HG02642 (cell line): Measurements from ENCODE around the gene RABEP1.

Experiments used
- ATAC-seq: cut with Tn5 transposase; IDR thresholded peaks from one replicate; pipeline ENCODE4 v1.9.1; 2021; ENCODE audit warnings: mild to moderate bottlenecking; ENCODE audit not compliant: unreplicated experiment, poor library complexity

Gene RABEP1

DNA sequence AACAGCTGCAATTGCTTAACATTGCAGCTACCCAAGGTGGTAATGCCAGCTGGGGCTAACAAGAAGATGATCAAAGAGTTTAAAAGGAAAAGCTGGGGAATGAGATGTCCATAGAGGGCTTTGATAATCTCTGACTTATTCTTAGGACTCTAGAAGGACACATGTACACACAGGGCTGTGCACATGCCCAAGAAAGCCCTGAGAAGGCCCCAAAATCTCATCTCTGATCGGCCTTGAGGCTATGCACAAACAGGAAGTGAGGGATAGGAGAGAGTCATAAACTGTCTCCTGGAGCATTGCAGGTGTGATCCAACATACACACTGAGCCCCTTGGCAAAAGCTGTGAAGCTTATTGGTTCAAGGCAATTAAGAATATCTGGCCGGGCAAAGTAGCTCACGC, 17.2 kb upstream of the RABEP1 start:
- no peak for ATAC-seq

DNA sequence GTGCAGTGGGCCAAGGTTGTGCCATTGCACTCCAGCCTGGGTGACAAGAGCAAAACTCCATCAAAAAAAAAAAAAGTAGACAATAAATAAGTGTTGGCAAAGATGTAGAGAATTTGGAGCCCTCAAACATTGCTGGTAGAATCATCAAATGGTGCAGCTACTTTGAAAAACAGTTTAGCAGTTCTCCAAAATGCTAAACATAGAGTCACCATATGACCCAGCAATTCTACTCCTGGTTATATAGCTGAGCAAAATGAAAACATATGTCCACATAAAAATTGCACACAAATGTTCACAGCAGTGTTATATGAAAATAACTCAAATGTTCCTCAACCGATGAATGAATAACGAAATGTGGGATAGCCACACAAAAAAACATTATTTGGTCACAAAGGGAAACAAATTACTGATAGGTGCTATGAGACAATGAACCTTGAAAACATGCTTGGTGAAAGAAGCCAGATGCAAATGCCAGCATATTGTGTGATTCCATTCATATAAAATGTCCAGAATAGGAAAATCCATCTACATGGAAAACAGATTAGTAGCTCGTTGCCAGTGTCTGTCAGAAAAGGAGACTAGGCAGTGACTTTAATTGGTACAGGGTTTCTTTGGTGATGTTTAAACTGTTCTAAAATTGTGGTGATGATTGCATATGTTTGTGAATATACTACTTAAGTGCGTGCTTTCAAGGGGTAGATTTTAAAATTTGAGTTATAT, 12.7 kb upstream of the RABEP1 start:
- no peak for ATAC-seq

DNA sequence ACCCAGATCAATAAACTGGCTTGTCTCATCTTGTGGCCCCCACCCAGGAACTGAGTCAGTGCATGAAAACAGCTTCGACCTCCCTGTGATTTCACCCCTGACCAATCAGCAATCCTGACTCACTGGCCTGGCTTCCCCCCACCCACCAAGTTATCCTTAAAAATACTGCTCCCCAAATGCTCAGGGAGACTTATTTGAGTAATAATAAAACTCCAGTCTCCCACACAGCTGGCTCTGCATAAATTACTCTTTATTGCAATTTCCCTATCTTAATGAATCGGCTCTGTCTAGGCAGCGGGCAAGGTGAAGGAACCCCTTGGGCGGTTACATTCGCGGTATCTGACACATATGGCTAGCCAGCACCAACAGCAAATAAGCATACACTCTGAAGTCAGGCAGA, 9.8 kb upstream of the RABEP1 start:
- ATAC-seq = no peak

DNA sequence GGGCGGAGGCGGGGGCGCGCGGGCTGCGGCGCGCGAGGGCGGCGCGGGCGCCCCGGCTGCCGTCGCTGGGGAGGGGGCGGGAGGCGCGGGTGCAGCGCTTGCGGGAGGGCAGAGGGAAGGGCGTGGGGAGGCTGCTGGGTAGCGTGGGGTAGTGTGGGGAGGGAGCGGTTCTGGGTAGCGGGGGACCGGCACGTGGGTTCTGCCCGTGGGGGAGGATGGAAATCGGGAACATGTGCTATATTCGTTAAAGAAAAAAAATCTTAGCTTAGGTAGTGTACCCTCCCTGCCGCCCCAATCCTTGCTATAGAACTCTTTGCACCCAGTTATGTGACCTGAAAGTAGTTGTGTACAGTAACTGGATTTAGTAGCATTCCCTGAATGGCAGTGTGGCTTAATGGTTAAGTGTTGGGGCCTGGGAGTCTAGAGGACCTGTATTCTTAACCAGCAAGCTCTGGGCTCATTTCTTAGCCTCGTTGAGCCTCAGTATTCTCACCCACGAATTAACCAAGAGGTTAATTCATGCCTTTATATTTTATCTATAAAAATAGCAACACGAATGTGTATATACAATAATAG, 646 bp downstream of the RABEP1 start:
- ATAC-seq = peak; percentile 36

DNA sequence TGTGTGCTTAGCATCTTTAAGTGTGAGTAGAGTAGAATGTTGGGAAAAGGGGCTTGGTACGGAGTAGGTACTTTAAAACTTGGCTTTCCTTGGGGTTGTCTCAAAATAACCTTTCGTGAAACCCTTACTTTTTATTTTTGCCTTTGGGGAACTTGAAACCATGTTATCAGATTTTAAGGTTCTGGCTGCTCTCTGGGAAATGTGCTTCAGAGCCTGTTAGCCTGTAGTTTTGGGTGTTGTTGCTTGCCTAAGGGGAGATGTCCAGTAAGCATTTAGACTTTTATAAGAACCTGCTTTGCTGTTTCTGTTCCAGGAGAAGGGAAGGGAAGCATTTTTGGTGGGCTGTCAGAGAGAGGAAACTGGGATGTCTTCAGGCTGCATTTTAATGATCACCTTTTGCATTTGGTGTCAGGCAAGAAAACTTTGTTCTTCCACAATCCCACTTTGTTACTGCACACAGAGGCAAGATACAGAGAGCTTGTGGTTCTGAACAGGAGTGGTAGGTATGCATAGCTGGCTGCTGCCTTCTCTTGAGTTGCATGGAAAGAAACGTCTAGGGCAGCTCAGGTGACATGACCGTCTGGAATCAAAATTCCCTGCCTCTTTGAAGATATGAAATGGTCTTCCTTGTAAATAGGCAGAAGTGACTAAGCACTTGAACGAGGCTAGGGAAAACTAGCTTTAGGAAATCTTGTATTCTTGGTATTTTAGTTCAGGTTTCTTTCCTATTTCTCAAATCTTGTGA, 1.7 kb downstream of the RABEP1 start:
- no peak for ATAC-seq

DNA sequence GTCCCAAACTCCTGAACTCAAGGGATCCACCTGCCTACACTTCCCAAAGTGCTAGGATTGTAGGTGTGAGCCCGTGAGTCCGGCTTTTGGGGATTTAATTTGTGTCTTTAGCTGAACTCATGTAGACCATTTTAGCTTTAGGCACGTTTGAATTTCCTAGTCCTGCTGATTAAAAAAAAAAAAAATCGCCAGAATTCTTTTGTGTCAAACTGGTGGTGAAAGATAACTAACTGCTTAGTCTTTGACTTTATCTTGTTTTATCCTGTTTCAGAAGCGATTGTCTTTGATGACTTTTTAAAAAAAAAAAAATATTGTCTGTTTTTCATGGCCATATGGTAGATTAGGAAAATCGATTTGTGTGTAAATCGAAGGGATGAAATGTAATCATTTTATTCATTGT, 2.6 kb downstream of the RABEP1 start:
- ATAC-seq = no peak

DNA sequence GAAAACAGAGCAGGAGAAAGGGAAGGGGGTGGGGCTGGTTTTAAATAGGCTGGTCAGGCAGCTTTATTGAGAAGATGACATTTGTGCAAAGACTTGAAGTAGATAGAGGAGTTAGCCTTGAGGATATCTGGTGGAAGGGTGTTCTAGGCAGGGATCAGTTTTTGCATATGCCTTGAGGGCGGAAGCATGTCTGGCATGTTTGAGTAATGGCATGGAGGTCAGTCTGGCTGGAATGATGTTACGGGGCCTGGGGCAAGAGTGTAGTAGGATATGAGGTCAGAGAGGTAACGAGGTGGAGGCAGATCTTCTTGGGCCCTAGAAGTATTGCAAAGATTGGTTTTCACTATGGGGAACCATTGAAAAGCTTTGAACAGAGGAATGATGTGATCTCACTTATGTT, 4.8 kb downstream of the RABEP1 start:
- no peak for ATAC-seq

DNA sequence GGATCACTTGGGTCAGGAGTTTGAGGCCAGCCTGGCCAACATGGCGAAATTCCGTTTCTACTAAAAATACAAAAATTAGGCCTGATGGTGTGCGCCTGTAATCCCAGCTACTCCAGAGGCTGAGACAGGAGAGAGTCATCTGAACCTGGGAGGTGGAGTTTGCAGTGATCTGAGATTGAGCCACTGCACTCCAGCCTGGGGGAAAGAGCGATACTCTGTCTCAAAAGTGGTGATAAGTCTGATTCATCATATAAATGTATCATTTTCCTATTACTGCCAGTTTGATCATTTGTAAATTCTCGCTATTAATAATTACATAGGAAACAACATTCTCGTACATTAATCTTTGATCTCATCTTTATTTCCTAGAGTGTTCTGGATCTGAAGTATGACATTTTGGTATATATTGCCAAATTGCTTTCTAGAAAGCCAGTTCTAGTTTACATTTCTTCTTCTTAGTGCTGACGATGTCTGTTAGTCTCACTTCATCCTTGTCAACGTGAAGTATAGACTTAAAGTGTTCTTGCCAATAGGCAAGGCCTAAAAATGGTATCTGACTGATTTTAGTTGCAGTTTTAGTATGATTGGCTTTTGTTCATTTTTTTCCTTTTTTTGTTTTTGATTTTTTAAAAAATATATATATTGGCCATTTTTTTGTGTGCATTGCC, 9.7 kb downstream of the RABEP1 start:
- no peak for ATAC-seq

DNA sequence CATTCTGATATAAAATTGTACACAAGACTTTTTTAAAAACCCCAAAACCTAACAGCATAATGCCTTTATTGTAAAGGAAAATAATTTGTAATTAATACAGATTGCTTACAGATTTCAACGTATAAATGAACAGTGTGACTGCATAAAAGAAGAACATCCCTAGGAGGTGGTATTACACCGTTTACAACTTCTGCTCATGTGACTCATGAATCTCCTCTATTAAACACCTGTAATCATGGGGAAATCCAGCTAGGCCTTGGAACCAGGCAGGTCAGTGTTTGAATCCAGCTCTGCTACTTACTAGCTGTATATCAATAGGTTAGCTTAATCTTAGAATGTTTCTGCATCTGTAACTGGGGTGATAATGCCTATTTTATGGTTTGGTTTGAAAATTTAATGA, 15.2 kb downstream of the RABEP1 start:
- ATAC-seq = no peak

DNA sequence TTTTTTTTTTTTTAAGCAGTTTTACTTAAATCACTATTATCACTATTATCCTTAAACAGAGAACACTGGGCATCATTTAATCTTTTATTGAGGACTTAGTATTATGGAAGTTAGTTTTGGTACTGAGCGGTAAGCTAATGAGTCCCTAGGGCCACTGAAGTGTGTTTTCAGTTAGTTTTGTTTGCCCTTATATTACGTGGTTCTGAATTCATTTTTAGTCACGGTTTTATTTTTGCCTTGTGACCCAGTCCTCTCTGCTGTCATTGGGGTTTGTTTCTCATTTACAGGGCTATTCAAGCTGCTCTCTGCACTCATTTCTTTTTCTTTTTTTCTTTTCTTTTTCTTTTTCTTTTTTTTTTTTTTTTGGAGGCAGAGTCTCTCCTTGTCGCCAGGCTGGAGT, 17.3 kb downstream of the RABEP1 start:
- no peak for ATAC-seq

DNA sequence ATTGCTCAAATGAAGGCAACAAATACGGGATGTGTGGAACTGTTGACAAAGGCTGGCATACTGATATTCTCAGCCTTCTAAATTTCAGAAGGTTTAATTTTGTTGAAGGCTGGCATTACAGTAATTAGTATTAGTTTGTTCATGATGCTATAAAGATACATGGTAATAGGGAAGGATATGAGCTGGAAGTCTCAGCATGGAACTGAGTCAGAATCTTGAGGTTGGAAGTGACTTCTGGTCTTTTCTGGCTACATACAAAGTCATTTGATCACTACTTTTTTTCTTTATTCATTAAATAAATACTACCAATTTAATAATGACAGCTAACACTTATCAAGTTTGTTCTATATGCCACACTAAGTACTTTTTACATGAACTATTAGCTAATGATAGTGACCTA, 22.6 kb downstream of the RABEP1 start:
- no peak for ATAC-seq

DNA sequence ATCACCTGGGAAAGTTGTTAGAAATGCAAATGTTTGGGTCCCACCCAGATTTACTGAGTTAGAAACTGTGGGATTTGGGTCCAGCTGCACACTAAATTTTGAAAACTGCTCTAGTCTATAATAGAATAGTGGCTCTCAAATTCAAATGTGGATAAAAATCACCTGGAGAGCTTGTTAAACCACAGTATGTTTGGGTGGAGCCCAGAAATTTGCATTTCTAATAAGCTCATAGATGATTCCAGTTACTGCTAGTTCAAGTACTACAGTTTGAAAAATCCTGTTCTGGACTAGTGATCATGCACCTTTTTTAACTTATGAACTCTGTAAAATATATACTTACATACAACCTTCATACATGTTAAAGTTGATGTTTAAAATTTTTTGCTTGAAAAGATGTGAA, 27.8 kb downstream of the RABEP1 start:
- no peak for ATAC-seq

DNA sequence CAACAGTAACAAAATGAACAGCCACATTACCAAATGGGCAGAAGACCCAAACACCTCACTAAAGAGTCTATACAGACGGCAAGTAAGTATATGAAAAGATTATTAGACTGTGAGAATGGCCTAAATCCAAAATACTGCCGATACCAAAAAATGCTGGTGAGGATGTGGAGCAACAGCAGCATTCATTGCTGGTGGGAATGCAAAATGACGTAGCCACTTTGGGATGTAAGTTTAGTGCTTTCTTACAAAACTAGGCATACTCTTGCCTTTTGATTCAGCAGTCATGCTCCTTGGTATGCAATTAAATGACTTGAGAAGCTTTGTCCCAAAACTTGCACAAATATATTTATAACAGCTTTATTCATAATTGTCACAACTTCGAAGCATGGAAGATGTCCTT, 43.8 kb downstream of the RABEP1 start:
- ATAC-seq = no peak

DNA sequence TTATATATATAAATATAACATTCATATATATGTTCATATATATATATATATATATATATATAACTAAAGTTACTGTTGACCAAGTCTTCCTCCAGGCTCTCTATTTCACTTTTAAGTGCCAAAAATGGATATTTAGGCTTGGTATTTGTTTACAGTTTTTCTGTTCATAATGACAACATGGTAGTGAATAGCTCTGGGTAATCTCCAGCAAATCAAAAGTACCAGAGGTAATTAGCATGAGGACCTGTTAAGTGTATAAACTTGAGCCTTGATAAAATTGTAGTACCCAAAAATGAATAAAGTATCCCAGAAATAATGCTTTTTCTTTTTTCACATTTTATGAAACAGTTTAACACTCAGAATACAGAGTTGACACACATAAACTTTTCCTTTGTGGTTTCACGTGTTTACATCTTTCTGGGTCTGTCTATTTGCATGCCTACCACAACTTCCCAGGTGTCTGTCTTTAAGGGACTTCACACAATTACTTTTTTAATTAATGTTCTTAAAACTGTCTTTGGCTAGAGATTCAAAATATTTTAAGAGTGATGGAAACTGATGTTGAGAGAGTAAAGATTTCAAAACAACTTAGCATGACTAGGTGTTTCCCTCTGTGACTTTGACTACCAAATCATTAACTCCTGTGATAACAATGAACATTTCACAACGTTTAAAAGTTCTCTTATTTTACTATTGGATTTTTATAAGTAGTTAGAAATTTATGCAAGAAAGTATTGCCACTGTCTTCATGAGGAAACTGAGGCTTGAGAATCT, 47.9 kb downstream of the RABEP1 start:
- ATAC-seq = no peak

DNA sequence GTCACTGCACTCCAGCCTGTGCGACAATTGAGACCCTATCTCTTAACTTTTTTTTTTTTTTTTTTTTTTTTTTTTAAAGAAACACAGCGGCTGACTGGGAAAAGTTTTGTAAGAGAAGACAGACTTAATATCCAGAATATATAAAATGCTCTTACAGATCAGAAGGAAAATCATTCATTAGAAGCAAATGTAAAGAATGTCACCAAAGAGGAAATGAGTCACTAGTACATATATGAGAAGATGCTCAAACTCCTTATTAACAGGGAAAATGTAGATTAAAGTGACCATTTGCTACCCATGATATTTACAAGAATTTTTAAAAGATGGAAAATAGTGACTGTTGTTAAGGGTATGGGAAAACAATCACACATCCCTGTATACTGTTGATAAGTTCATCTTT, 48.9 kb downstream of the RABEP1 start:
- no peak for ATAC-seq

DNA sequence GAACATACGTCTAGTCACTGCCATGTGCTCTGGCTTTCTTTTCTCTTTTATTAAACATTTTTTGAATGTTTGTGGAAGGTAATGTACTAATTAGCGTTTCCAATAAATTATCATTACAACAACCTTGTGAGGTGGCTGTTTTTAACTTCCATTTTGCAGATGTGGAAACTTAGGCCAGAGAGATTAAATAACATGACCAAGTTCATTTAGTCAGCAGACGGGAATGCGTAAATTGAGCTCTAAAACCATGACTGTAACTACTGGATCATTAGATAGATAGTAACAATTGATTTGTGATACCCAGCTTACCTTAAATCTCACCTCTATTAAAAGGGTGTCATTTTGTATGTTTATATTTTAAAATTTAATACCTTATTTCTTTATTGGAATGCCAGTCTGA, 49.4 kb downstream of the RABEP1 start:
- no peak for ATAC-seq

DNA sequence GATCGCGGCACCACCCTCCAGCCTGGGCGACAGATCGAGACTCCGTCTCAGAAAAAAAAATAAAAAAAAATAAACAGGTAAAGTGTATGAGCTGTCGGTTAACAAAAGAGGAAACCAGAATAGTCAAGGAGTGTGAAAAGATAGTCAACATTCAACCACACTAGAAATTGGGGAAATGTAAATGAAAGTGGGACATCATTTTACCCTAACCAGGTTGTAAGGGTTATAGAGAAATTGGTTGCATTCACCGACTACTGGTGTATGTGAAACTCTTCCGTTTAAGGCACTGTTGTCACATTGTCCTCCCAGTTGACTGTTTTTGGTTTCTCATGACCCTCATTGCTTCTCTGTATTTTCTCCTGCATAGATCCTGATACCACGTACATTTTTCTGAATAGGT, 62.8 kb downstream of the RABEP1 start:
- no peak for ATAC-seq

DNA sequence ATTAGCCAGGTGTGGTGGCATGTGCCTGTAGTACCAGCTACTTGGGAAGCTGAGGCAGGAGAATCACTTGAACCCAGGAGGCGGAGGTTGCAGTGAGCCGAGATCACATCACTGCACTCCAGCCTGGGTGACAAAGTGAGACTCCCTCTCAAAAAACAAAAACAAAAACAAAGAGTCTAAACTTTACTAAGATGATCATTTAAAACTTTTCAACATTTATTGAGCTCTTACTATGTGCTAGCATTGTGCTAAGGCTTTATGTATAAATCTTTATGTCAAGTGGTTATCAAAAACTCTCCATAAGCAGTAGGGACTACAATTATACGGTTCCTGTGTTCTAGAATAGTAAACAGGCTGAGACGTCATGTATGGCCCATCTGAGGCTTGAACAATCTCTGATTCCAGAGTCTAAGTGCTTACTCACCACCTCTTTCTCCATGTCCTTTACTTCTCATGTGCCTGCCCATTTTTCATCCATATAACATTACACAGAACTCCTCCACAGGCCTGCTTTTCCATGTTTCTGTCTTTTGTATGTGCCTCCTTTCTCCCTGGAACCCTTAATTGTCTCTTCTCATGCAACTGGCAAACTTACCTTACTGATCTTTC, 70.7 kb downstream of the RABEP1 start:
- no peak for ATAC-seq

DNA sequence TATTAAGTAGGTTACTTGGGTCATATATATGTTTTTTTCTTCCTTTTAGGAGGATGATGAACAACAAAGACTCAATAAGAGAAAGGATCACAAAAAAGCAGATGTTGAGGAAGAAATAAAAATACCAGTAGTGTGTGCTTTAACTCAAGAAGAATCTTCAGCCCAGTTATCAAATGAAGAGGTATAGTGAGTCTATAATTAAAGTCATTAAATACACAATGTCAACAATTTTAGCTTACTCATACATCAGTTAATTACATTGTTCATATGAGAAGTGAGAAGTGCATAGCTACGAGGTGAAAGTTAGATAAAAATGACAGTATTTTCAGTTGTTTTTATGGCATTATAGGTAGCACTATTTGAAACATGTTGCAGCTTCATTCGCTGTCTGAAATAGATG, 72.2 kb downstream of the RABEP1 start:
- no peak for ATAC-seq

DNA sequence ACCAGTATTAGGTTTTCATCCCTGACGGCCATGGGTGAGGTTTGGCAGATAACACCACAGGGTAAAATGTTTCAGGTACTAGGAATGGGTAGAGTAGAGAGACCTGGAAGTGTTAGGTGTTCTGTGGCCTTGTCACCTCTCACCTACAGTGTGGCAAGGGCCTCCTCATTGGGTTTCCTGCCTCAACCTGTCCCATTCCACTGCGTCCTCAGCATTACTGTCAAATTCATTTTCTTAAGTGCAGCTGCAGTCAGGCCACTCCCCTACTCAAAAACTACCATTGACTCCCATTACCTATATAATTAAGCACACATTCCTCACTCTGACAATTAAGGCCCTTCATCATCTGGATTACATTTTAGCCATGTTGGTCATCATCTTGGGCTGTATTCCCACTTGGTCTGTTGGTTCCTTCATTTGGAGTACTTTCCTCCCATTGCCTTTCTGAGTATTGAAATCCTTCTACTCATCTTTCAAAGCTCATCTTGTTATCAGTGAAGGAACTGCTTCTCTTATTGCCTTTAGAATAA, 72.9 kb downstream of the RABEP1 start:
- ATAC-seq = no peak
